B cell (primary cell): ENCODE data around the gene ZCCHC24.

Experiments
- CTCF ChIP-seq: fragments of 200-600 bp; IDR thresholded peaks from one replicate; pipeline ENCODE4 v1.8.0; 2022; ENCODE audit warnings: antibody characterized with exemption, mild to moderate bottlenecking
- EZH2 ChIP-seq: IDR thresholded peaks from 2 replicates; pipeline ENCODE4 v1.6.1; 2012; ENCODE audit warnings: borderline replicate concordance, low read depth, mild to moderate bottlenecking, moderate library complexity, low read length; ENCODE audit not compliant: insufficient read depth, poor library complexity, severe bottlenecking

- TF ChIP-seq CTCF: no peak
- TF ChIP-seq EZH2: no peak
Observed at GRCh38 chr10:79353000-79353406, 92.4 kb downstream of the ZCCHC24 start.
